HG02840 (cell line): ENCODE data around the gene MAP4.
"Not testable (repeated sequence)": the region's sequence is repeated elsewhere in the genome, so short reads cannot be mapped to it uniquely, and the experiment has no call there.

Experiments
- ATAC-seq: cut with Tn5 transposase; IDR thresholded peaks from one replicate; pipeline ENCODE4 v1.9.1; 2021; ENCODE audit warnings: mild to moderate bottlenecking, moderate library complexity, moderate number of reproducible peaks; ENCODE audit not compliant: unreplicated experiment, low FRiP score

MAP4 gene

GRCh38 chr3:47849699-47850563 lies 166.3 kb downstream of the MAP4 start:
- no peak for ATAC-seq

GRCh38 chr3:47849186-47849698 lies 167.0 kb downstream of the MAP4 start:
- no peak for ATAC-seq

- ATAC-seq = no peak
These were observed 167.6 kb downstream of the MAP4 start for GRCh38 chr3:47848599-47849117.

GRCh38 chr3:47847801-47848518 lies 168.3 kb downstream of the MAP4 start:
- no peak for ATAC-seq

GRCh38 chr3:47847260-47847659 lies 169.0 kb downstream of the MAP4 start:
- ATAC-seq = no peak

- ATAC-seq = no peak
These were observed 169.4 kb downstream of the MAP4 start for GRCh38 chr3:47846880-47847248.

GRCh38 chr3:47846186-47846879 lies 169.9 kb downstream of the MAP4 start:
- ATAC-seq = no peak

- ATAC-seq = no peak
These were observed 174.3 kb downstream of the MAP4 start for GRCh38 chr3:47841786-47842349.

GRCh38 chr3:47838503-47838902 lies 177.7 kb downstream of the MAP4 start:
- no peak for ATAC-seq

GRCh38 chr3:47836986-47837385 lies 179.2 kb downstream of the MAP4 start:
- no peak for ATAC-seq

- ATAC-seq = not testable (repeated sequence)
These were observed 186.7 kb downstream of the MAP4 start for GRCh38 chr3:47829482-47829881.

GRCh38 chr3:47825590-47825989 lies 190.6 kb downstream of the MAP4 start:
- ATAC-seq = no peak

- peak; percentile 89 for ATAC-seq
These were observed 191.4 kb downstream of the MAP4 start for GRCh38 chr3:47824541-47825473.

- ATAC-seq = no peak
These were observed 198.6 kb downstream of the MAP4 start for GRCh38 chr3:47817609-47818008.

- no peak for ATAC-seq
These were observed 202.6 kb downstream of the MAP4 start for GRCh38 chr3:47813551-47814177.

- no peak for ATAC-seq
These were observed 211.6 kb downstream of the MAP4 start for GRCh38 chr3:47804577-47804976.

- no peak for ATAC-seq
These were observed 212.7 kb downstream of the MAP4 start for GRCh38 chr3:47803480-47804025.

GRCh38 chr3:47802734-47803479 lies 213.3 kb downstream of the MAP4 start, which contains the start of gene DHX30:
Gene DHX30, plus strand, starts transcription at chr3:47803138. Its CDS starts 7,546 bp downstream, at chr3:47810684.
- peak; percentile 80 for ATAC-seq
